Progenitor cell of endocrine pancreas (in vitro differentiated cells): Measurements from ENCODE around the gene TRIM47. TPM values are rescaled to one million over a fixed set of nuclear protein-coding genes. Genes with fewer than 3 reads are reported as not detected.

Experiments
- DNase-seq: peaks from one replicate; pipeline ENCODE4 v3.0.0; 2021; ENCODE audit warnings: low spot score; ENCODE audit not compliant: unreplicated experiment
- H3K27ac Mint-ChIP-seq: 2 replicates; pipeline ENCODE4 v1.8.0; 2021; ENCODE audit warnings: mild to moderate bottlenecking, moderate library complexity, mixed read lengths
- H3K27me3 Mint-ChIP-seq: 2 replicates; pipeline ENCODE4 v1.8.0; 2021; ENCODE audit warnings: mixed read lengths
- H3K36me3 Mint-ChIP-seq: 2 replicates; pipeline ENCODE4 v1.8.0; 2022; ENCODE audit warnings: mixed read lengths; ENCODE audit not compliant: insufficient read depth
- H3K4me1 Mint-ChIP-seq: 2 replicates; pipeline ENCODE4 v1.8.0; 2021; ENCODE audit warnings: low read depth, mixed read lengths
- H3K4me3 Mint-ChIP-seq: 2 replicates; pipeline ENCODE4 v1.8.0; 2021; ENCODE audit warnings: low read depth, mild to moderate bottlenecking, moderate library complexity, mixed read lengths
- H3K9me3 Mint-ChIP-seq: 2 replicates; pipeline ENCODE4 v1.8.0; 2021; ENCODE audit warnings: low read depth, mixed read lengths
- total RNA-seq: library from RNA; stranded (reverse); gene quantifications from 2 replicates; pipeline ENCODE4 v1.2.1, GENCODE V29; 2021
- TF ChIP-seq, protein P1 (sequence below): fragments of 200-600 bp; sonication (generic); IDR thresholded peaks from one replicate; pipeline ENCODE4 v1.5.0; 2021; ENCODE audit warnings: antibody characterized with exemption, mild to moderate bottlenecking; ENCODE audit not compliant: unreplicated experiment

The TRIM47 gene
- total RNA-seq, 1 donor from 2014 or later: 1.0 TPM

DNA sequence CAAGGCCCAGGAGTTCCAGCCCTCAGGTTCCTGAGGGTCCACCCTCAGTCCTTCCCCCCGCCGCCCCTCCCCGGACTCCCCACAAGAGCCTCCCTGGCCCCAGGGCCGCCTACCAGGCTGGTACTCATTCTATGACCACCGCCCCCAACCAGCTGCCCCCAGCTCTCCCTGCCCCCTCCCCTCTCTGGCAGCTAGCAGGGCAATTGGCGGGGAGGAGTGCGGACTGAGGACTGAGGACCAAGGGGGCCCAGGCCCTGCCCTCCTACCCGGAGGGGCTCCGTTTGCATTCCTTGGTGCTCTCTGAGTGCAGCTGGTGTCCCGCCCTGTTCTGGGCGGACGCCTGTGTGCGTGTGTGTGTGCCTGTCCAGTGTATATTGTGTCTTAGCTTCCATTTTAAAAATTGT lies 53.2 kb downstream of the TRIM47 start:
- no peak overlapping the region for H3K4me3 Mint-ChIP-seq

DNA sequence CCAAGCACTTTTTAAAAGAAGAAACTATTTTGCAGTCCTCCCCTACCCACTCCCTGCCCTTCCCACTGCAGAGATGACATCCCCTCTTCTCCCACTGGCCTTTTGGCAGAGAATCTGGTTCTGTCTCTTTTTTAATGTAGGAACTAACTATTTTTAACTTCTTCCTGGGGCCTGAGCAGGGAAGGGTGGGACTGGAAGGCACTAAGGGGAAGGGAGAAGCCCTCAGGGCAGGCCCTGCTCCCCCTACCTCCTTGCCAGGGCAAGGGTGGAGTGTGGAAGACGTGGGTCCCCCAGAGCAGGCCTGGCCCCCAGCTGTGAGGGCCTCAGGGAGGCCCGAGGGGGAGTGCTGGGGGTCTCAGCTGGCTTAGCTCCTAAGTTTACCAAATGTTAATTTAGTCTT lies 53.7 kb downstream of the TRIM47 start:
- Mint-ChIP-seq H3K4me1 (no peaks in the 10 kb centered on the region), H3K27me3 (no peaks in the 10 kb centered on the region), H3K4me3 (no peak overlapping the region), H3K27ac (no peak overlapping the region), H3K9me3 (no peaks in the 10 kb centered on the region), H3K36me3 (peaks cover 10% of the 10 kb centered on the region)
- DNase-seq: no peak
- TF ChIP-seq, protein P1, sequence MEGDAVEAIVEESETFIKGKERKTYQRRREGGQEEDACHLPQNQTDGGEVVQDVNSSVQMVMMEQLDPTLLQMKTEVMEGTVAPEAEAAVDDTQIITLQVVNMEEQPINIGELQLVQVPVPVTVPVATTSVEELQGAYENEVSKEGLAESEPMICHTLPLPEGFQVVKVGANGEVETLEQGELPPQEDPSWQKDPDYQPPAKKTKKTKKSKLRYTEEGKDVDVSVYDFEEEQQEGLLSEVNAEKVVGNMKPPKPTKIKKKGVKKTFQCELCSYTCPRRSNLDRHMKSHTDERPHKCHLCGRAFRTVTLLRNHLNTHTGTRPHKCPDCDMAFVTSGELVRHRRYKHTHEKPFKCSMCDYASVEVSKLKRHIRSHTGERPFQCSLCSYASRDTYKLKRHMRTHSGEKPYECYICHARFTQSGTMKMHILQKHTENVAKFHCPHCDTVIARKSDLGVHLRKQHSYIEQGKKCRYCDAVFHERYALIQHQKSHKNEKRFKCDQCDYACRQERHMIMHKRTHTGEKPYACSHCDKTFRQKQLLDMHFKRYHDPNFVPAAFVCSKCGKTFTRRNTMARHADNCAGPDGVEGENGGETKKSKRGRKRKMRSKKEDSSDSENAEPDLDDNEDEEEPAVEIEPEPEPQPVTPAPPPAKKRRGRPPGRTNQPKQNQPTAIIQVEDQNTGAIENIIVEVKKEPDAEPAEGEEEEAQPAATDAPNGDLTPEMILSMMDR: no peak

More for the DNA sequence above, 53.2 kb downstream of the TRIM47 start:
- Mint-ChIP-seq H3K4me1 (no peaks in the 10 kb centered on the region), H3K27ac (peak overlapping the region; percentile 5), H3K36me3 (peaks cover 8% of the 10 kb centered on the region), H3K9me3 (no peaks in the 10 kb centered on the region), H3K27me3 (no peaks in the 10 kb centered on the region)
- TF ChIP-seq, protein P1: no peak
- no peak for DNase-seq

Other genes starting within 250 kb of the TRIM47 start
- gene SMIM5, start 245.1 kb downstream of the TRIM47 start, total RNA-seq: 3.3 and 4.4 TPM in 2 replicates
- 66.8 and 67.7 TPM in 2 replicates for gene RECQL5, start 211.4 kb downstream of the TRIM47 start, total RNA-seq
- gene SAP30BP, start 211.2 kb downstream of the TRIM47 start, total RNA-seq: 102 and 103 TPM in 2 replicates
- gene ITGB4, start 157.1 kb downstream of the TRIM47 start, total RNA-seq: 9.7 and 14.8 TPM in 2 replicates
- gene GALK1, start 113.4 kb downstream of the TRIM47 start, total RNA-seq: 11.2 and 12.7 TPM in 2 replicates
- gene UNK, start 93.8 kb downstream of the TRIM47 start, total RNA-seq: 70.0 and 72.8 TPM in 2 replicates
- gene UNC13D, start 34.2 kb downstream of the TRIM47 start, total RNA-seq: 2.7 and 3.1 TPM in 2 replicates
- gene WBP2, start 23.2 kb downstream of the TRIM47 start, total RNA-seq: 47.9 and 57.7 TPM in 2 replicates
- gene TRIM65, start 18.4 kb upstream of the TRIM47 start, total RNA-seq: 13.9 and 17.1 TPM in 2 replicates
- 82.7 and 94.0 TPM in 2 replicates for gene MRPL38, start 26.3 kb upstream of the TRIM47 start, total RNA-seq
- gene FBF1, start 62.5 kb upstream of the TRIM47 start, total RNA-seq: 24.8 and 29.9 TPM in 2 replicates
- 54.6 and 54.7 TPM in 2 replicates for gene ACOX1, start 100.6 kb upstream of the TRIM47 start, total RNA-seq
- gene TEN1, start 100.7 kb upstream of the TRIM47 start, total RNA-seq: 19.8 and 23.9 TPM in 2 replicates
- 17.0 and 21.6 TPM in 2 replicates for gene CDK3, start 122.3 kb upstream of the TRIM47 start, total RNA-seq
- gene EVPL, start 148.7 kb upstream of the TRIM47 start, total RNA-seq: 0.05 TPM in 1 of 2 replicates, not detected in the other
- 74.9 and 79.4 TPM in 2 replicates for gene SRP68, start 193.9 kb upstream of the TRIM47 start, total RNA-seq
- gene GALR2, start 196.2 kb upstream of the TRIM47 start, total RNA-seq: 1.0 and 1.1 TPM in 2 replicates
- 0.36 and 0.96 TPM in 2 replicates for gene ZACN, start 200.6 kb upstream of the TRIM47 start, total RNA-seq
- gene EXOC7, start 225.2 kb upstream of the TRIM47 start, total RNA-seq: 354 and 364 TPM in 2 replicates